GM19467 (cell line): ENCODE data around the gene RAB37.

Experiments used
- ATAC-seq: cut with Tn5 transposase; IDR thresholded peaks from one replicate; pipeline ENCODE4 v1.9.1; 2021; ENCODE audit warnings: mild to moderate bottlenecking, moderate library complexity; ENCODE audit not compliant: unreplicated experiment

The RAB37 gene

GRCh38 chr17:74728033-74728701 lies 8.9 kb upstream of the RAB37 start:
- ATAC-seq, result no peak

- no peak for ATAC-seq
Observed at GRCh38 chr17:74728702-74729075, 8.4 kb upstream of the RAB37 start.

- no peak for ATAC-seq
Observed at GRCh38 chr17:74729368-74729767, 7.7 kb upstream of the RAB37 start.

GRCh38 chr17:74729866-74730265 lies 7.2 kb upstream of the RAB37 start:
- no peak for ATAC-seq

GRCh38 chr17:74730491-74731346 lies 6.3 kb upstream of the RAB37 start:
- ATAC-seq, result no peak

GRCh38 chr17:74731347-74731605 lies 5.8 kb upstream of the RAB37 start:
- no peak for ATAC-seq

GRCh38 chr17:74732042-74732867 lies 4.8 kb upstream of the RAB37 start:
- no peak for ATAC-seq

- no peak for ATAC-seq
Observed at GRCh38 chr17:74733365-74734122, 3.5 kb upstream of the RAB37 start.

- ATAC-seq, result no peak
Observed at GRCh38 chr17:74734256-74734655, 2.8 kb upstream of the RAB37 start.

- ATAC-seq, result no peak
Observed at GRCh38 chr17:74737299-74738050, 419 bp downstream of the RAB37 start.

GRCh38 chr17:74738051-74738996 lies 1.3 kb downstream of the RAB37 start:
- ATAC-seq, result peak; percentile 39

GRCh38 chr17:74739227-74739831 lies 2.3 kb downstream of the RAB37 start:
- ATAC-seq, result no peak

- ATAC-seq, result no peak
Observed at GRCh38 chr17:74740173-74740572, 3.1 kb downstream of the RAB37 start.

GRCh38 chr17:74740641-74741387 lies 3.8 kb downstream of the RAB37 start:
- no peak for ATAC-seq

- ATAC-seq, result no peak
Observed at GRCh38 chr17:74742153-74742515, 5.1 kb downstream of the RAB37 start.

GRCh38 chr17:74742978-74743545 lies 6.0 kb downstream of the RAB37 start:
- no peak for ATAC-seq

GRCh38 chr17:74743755-74744154 lies 6.7 kb downstream of the RAB37 start:
- ATAC-seq, result no peak

- ATAC-seq, result no peak
Observed at GRCh38 chr17:74744349-74744713, 7.3 kb downstream of the RAB37 start.
